Activated naive CD8-positive, alpha-beta T cell (primary cell): ENCODE measurements around the gene TDRD10.

ENCODE experiments used
- H3K27ac Mint-ChIP-seq: one replicate; pipeline ENCODE4 v1.8.0; 2021; ENCODE audit warnings: mixed read lengths
- H3K27me3 Mint-ChIP-seq: one replicate; pipeline ENCODE4 v1.8.0; 2021; ENCODE audit warnings: mixed read lengths
- H3K36me3 Mint-ChIP-seq: one replicate; pipeline ENCODE4 v1.8.0; 2021; ENCODE audit warnings: mixed read lengths
- H3K4me1 Mint-ChIP-seq: one replicate; pipeline ENCODE4 v1.8.0; 2021; ENCODE audit warnings: low read depth, mixed read lengths
- H3K4me3 Mint-ChIP-seq: one replicate; pipeline ENCODE4 v1.8.0; 2021; ENCODE audit warnings: mild to moderate bottlenecking, mixed read lengths
- H3K9me3 Mint-ChIP-seq: one replicate; pipeline ENCODE4 v1.8.0; 2021; ENCODE audit warnings: low read depth, mixed read lengths

The TDRD10 gene, protein sequence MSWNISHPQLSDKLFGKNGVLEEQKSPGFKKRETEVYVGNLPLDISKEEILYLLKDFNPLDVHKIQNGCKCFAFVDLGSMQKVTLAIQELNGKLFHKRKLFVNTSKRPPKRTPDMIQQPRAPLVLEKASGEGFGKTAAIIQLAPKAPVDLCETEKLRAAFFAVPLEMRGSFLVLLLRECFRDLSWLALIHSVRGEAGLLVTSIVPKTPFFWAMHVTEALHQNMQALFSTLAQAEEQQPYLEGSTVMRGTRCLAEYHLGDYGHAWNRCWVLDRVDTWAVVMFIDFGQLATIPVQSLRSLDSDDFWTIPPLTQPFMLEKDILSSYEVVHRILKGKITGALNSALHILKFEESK

DNA sequence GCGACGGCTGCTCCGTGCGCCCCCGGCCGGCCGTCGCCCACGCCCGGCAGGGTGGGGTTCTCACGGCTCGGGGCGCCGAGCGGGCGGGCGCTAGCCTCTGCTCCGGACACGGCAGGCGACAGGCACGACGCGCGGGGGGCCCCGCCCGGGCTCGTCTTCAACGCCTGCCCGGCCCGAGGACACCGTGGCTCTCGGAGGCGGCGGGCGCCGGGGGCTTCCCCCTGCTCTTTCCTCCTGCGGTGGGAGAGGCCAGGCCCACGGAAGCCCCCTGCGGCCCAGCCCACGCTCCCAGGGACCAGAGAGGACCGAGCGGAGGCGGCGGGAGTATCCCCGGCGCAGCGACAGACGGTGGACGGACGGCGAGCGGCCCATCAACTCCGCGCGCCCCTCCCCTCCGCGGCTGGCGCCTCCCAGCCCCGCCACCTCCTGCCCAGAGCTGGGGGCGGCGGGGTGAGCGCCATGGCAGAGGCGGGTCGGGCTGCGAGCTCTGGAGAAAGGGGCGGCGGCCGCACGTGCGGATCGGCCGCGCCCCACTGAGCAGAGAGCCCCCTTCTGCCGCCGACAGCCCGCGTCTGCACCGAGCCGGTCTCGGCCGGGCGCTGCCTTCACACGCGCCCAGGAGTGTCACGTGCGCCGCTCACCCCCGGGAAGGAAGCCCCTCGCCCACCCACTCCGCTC lies at the start of gene TDRD10, which contains the start of gene SHE:
TDRD10 (plus strand) TSS at position 154 of the 678 bp plus-strand sequence. CDS start 4,685 bp downstream, outside the sequence.
SHE (minus strand) TSS at position 347 of the 678 bp plus-strand sequence. CDS start 386 bp downstream, outside the sequence.
- H3K9me3 Mint-ChIP-seq: no peaks in the 10 kb centered on the region
- no peak within 1 kb of the TSS for H3K27ac Mint-ChIP-seq
- H3K27me3 Mint-ChIP-seq: peaks cover 26% of the 10 kb centered on the region
- H3K4me1 Mint-ChIP-seq: peaks cover 4% of the 10 kb centered on the region
- H3K36me3 Mint-ChIP-seq: peaks cover 8% of the 10 kb centered on the region
- H3K4me3 Mint-ChIP-seq: peak within 1 kb of the TSS; percentile 78

DNA sequence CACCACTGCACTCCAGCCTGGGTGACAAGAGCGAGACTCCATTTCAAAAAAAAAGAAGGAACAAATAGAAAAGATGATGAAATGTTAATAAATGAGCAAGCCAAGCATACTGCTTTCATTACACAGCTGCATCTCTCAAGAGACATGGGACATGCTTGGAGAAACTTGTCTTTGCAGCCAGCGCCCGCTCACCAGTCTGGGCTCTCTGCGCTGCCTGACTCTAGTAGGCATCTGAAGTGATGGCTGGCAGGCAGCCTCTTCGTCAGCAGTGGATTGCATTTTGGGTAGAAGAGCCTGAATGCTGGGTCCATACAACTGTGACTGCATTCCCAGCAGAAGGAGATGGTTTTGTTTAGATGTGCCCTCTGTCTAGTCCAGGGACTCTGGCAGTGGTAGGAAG lies 48.9 kb upstream of the TDRD10 start:
- H3K36me3 Mint-ChIP-seq: peaks cover 26% of the 10 kb centered on the region
- peaks cover 18% of the 10 kb centered on the region for H3K4me1 Mint-ChIP-seq
- no peak overlapping the region for H3K27ac Mint-ChIP-seq
- no peaks in the 10 kb centered on the region for H3K9me3 Mint-ChIP-seq
- no peaks in the 10 kb centered on the region for H3K27me3 Mint-ChIP-seq
- no peak overlapping the region for H3K4me3 Mint-ChIP-seq

DNA sequence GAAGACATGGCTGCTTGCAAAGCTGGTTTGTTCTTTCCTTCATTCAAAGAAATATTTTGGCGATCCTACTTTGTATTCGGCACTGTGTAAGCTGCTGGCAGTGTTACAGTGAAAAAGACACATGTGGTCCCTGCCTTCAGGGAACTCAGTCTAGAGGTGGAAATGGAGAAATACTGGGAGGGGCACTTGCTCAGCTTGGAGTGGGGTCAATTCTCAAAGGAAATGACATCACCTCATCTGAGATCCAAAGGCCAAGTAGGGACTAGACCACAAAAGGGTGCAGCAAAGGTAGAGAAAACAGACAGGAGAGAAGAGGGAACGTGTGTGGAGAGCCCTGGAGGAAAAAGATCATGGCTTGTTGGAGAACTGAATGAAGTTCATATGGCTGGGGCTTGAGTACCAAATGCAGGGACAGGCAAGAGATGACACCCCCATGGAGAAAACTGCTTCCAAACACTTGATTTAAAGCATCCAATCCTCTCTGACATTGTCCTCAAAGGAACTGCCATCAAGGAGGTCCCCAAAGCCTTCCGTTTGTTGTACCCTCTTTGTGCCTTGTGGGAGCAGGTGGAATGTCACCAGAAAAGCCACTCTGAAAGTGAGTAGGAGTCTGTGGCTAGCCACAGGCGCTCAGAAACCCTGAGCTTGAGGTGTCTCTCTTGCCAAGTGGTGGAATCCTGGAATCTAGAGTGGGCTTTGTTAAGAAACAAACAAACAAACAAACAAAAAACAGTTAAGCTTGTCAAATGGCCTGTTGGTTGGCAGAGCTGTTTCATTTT lies 48.3 kb upstream of the TDRD10 start:
- peaks cover 23% of the 10 kb centered on the region for H3K36me3 Mint-ChIP-seq

DNA sequence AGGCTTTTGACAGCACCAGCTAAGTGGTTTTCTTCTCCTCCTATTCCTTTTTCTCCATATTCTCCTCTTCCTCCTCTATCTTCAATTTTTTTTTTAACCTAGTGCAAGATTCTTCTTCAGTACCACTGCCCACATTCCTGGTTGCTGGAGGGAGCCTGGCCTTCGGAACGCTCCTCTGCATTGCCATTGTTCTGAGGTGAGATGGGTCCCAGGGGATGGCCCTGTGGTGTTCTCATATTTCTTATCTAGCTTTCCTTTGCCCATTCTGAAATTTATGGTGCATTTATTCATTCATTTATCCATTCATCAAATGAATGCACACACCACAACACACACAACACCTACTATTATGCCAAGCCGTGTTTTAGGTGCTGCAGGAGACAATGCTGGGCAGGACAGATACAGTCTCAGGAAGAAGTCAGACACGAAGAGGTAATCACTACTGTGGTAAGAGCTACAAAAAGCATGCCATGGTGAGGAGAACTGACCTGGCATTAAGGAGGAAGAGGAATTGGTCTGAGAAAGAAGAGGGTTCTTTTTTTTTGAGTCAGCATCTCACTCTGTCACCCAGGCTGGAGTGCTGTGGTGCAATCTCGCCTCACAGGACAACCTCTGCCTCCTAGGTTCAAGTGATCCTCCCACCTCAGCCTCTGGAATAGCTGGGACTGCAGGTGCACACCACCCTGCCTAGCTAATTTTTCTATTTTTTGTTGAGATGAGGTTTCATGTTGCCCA lies 47.5 kb upstream of the TDRD10 start:
- peaks cover 18% of the 10 kb centered on the region for H3K4me1 Mint-ChIP-seq

More for the DNA sequence above, 48.3 kb upstream of the TDRD10 start:
- Mint-ChIP-seq H3K4me1 (peaks cover 18% of the 10 kb centered on the region), H3K27ac (no peak overlapping the region), H3K27me3 (no peaks in the 10 kb centered on the region), H3K9me3 (no peaks in the 10 kb centered on the region), H3K4me3 (no peak overlapping the region)

DNA sequence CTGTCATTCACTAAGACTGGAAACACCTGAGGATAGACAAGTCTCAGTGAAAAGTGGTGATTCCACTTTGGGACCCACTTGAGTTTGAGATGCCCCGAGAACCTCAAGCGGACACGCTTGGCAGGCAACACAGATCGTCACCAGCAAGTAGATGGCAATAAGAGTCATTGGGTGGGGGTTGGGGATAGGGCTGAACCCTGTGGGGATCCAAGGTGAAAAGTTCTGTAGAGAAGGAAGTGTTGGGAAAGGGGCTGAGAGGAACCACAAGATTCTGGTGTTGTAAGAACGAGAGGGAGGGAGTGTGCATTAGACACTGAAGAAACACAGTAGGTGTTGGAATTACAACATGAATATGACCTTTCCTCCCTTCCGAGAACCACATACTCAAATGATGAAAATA lies 45.4 kb upstream of the TDRD10 start:
- Mint-ChIP-seq H3K27ac (no peak overlapping the region), H3K36me3 (peaks cover 18% of the 10 kb centered on the region), H3K9me3 (no peaks in the 10 kb centered on the region), H3K4me1 (peaks cover 27% of the 10 kb centered on the region), H3K27me3 (no peaks in the 10 kb centered on the region), H3K4me3 (no peak overlapping the region)

More for the DNA sequence above, 47.5 kb upstream of the TDRD10 start:
- Mint-ChIP-seq H3K36me3 (peaks cover 22% of the 10 kb centered on the region), H3K27ac (peak overlapping the region; percentile 11), H3K27me3 (no peaks in the 10 kb centered on the region), H3K4me3 (no peak overlapping the region), H3K9me3 (no peaks in the 10 kb centered on the region)

DNA sequence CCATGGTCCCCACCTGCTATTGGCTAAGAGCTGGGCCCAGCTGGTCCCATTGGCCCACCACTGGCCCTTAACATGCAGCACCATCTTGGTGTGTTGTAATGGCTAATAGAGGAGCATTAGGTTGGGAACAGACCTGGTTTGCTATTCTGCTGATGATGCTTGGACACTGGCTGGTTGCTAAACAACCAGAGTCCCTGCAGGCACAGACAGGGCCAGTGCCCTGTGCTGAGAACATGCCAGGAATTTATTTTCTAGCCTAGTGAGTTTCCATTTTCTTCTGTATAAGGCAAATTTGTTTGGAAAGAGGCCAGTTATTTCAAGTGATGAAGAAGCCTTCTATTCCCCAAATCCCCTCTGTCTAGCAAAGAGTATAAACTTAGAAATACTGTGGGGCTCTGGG lies 42.9 kb upstream of the TDRD10 start:
- H3K27ac Mint-ChIP-seq: no peak overlapping the region
- peaks cover 13% of the 10 kb centered on the region for H3K36me3 Mint-ChIP-seq
- H3K27me3 Mint-ChIP-seq: no peaks in the 10 kb centered on the region
- peaks cover 33% of the 10 kb centered on the region for H3K4me1 Mint-ChIP-seq
- H3K9me3 Mint-ChIP-seq: no peaks in the 10 kb centered on the region
- no peak overlapping the region for H3K4me3 Mint-ChIP-seq

DNA sequence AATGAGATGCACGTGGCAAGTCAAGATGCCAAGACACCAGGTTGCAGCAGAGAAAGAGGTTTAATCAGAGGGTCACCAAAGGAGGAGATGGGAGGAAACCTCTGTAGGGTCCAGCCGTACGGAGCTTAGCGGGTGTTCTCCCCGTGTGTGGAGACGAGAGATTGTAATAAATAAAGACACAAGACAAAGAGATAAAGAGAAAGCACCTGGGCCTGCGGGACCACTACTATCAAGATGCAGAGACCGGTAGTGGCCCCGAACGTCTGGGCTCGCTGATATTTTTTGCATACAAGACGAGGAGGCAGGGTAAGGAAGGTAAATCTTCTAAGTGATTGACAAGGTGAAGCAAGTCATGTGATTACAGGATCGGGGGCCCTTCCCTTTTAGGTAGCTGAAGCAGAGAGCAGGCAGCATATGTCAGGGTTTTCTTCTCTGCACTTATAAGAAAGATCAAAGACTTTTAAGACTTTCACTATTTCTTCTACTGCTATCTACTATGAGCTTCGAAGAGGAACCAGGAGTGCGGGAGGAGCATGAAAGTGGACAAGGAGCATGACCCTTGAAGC lies 41.2 kb upstream of the TDRD10 start:
- Mint-ChIP-seq H3K36me3 (peaks cover 7% of the 10 kb centered on the region), H3K9me3 (no peaks in the 10 kb centered on the region), H3K27me3 (no peaks in the 10 kb centered on the region), H3K27ac (peak overlapping the region; percentile 72), H3K4me1 (peaks cover 43% of the 10 kb centered on the region), H3K4me3 (no peak overlapping the region)

DNA sequence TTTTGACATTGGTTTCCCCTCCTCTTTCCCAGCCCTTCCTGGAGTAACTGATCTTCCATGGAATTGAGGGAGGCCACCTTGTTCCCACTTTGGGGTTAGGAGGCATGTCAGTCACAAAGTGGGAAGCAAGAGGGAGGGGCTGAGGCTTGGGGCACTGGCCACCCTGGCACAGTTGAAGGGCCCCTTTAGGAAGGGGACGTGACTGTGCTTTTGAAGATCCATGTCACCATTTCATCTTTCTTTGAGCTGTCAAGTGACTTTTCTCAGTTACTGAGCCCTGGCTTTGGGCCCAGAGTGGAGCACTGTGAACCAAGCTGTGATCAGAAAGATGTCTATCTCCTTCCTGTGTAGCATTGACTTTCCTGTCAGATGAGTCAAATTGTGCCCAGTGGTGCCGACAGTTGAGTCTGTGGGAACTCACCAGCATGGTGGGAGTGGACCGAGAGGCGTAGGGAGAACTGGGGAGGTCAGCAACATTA lies 38.5 kb upstream of the TDRD10 start:
- no peaks in the 10 kb centered on the region for H3K9me3 Mint-ChIP-seq
- H3K27ac Mint-ChIP-seq: peak overlapping the region; percentile 86
- H3K4me3 Mint-ChIP-seq: peak overlapping the region; percentile 64
- H3K4me1 Mint-ChIP-seq: peaks cover 65% of the 10 kb centered on the region
- no peaks in the 10 kb centered on the region for H3K27me3 Mint-ChIP-seq
- peaks cover 2% of the 10 kb centered on the region for H3K36me3 Mint-ChIP-seq

DNA sequence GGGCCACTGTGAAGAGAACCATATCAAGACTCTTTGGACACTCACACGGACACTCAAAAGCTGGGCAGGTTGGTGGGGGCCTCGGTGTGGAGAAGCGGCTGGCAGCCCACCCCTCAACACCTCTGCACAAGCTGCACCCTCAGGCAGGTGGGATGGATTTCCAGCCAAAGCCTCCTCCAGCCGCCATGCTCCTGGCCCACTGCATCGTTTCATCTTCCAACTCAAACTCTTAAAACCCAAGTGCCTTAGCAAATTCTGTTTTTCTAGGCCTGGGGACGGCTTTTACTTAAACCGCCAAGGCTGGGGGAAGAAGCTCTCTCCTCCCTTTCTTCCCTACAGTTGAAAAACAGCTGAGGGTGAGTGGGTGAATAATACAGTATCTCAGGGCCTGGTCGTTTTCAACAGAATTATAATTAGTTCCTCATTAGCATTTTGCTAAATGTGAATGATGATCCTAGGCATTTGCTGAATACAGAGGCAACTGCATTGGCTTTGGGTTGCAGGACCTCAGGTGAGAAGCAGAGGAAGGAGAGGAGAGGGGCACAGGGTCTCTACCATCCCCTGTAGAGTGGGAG lies 36.3 kb upstream of the TDRD10 start:
- no peaks in the 10 kb centered on the region for H3K9me3 Mint-ChIP-seq
- peak overlapping the region; percentile 68 for H3K27ac Mint-ChIP-seq
- H3K4me1 Mint-ChIP-seq: peaks cover 61% of the 10 kb centered on the region

DNA sequence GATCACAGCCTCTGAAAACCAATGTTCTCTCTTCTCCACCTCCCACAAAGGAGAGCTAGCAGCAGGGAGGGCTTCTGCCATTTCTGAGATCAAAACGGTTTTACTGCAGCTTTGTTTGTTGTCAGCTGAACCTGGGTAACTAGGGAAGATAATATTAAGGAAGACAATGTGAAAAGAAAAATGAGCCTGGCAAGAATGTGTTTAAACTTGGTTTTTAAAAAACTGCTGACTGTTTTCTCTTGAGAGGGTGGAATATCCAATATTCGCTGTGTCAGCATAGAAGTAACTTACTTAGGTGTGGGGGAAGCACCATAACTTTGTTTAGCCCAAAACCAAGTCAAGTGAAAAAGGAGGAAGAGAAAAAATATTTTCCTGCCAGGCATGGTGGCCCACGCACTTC lies 35.8 kb upstream of the TDRD10 start:
- H3K27me3 Mint-ChIP-seq: no peaks in the 10 kb centered on the region
- H3K4me3 Mint-ChIP-seq: no peak overlapping the region
- H3K36me3 Mint-ChIP-seq: peaks cover 2% of the 10 kb centered on the region
- H3K27ac Mint-ChIP-seq: peak overlapping the region; percentile 68
- H3K9me3 Mint-ChIP-seq: no peaks in the 10 kb centered on the region
- peaks cover 60% of the 10 kb centered on the region for H3K4me1 Mint-ChIP-seq

More for the DNA sequence above, 36.3 kb upstream of the TDRD10 start:
- Mint-ChIP-seq H3K4me3 (no peak overlapping the region), H3K36me3 (peaks cover 2% of the 10 kb centered on the region), H3K27me3 (no peaks in the 10 kb centered on the region)

DNA sequence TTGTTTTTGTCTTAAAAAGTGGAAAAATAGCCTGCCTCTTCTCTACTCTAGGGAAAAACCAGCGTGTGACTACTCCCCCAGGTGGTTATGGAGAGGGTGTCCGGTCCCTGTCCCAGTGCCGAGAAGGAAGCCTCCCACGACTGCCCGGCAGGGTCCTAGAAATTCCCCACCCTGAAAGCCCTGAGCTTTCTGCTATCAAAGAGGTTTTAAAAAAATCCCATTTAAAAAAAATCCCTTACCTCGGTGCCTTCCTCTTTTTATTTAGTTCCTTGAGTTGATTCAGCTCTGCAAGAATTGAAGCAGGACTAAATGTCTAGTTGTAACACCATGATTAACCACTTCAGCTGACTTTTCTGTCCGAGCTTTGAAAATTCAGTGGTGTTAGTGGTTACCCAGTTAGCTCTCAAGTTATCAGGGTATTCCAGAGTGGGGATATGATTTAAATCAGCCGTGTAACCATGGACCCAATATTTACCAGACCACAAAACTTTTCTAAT lies 35.0 kb upstream of the TDRD10 start:
- H3K9me3 Mint-ChIP-seq: no peaks in the 10 kb centered on the region
- peaks cover 56% of the 10 kb centered on the region for H3K4me1 Mint-ChIP-seq
- peaks cover 2% of the 10 kb centered on the region for H3K36me3 Mint-ChIP-seq
- H3K4me3 Mint-ChIP-seq: no peak overlapping the region
- peak overlapping the region; percentile 16 for H3K27ac Mint-ChIP-seq
- H3K27me3 Mint-ChIP-seq: no peaks in the 10 kb centered on the region

DNA sequence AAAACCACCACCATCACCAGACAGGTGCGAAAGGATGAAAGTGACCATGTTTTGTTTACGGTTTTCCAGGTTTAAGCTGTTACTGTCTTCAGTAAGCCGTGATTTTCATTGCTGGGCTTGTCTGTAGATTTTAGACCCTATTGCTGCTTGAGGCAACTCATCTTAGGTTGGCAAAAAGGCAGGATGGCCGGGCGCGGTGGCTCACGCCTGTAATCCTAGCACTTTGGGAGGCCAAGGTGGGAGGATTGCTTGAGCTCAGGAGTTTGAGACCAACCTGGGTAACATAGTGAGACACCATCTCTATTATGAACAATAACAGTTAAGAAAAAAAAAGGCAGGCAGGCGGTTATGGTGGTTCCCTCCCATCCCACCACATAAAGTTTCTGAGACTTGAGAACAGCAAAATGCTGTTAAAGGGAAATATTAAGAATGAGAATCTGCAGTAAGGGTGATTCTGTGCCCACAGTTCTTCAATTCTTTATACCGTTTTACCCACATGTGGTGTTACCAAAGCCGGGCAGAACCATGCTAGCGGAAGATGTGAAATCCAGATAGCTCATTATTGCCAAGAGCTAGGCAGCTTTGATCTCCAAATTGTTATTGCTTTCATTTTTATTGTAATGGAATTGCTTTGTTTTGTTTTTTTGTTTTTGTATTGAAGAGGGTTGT lies 34.5 kb upstream of the TDRD10 start:
- Mint-ChIP-seq H3K4me1 (peaks cover 53% of the 10 kb centered on the region), H3K27me3 (no peaks in the 10 kb centered on the region), H3K27ac (peak overlapping the region; percentile 50)

DNA sequence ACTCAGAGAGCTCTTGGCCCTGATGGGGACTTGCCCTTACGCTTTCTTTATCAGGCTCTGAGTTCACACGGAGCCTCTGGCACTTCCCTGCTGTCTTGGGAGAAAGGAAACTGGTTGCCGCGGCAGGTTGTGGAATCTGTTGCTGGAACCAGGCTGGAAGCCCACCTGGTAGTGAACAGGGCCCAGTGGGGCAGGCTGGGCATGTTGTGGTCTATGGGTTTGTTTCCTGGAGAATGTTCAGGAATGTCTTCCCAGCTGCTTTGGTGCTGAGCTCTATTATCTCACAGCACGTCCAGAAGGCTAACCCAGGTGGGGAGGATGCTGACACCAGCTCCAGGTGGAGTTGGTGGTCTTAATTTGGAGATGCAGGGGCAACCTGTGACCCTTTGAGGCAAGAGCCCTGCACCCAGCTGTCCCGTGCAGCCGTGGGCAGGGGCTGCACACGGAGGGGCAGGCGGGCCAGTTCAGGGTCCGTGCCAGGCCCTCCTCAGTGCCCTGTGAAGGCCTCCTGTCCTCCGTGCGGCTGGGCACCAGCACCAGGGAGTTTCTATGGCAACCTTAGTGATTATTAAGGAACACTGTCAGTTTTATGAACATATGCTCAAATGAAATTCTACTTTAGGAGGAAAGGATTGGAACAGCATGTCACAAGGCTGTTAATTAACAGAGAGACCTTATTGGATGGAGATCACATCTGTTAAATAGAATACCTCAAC lies 33.3 kb upstream of the TDRD10 start:
- H3K36me3 Mint-ChIP-seq: peaks cover 2% of the 10 kb centered on the region
- no peaks in the 10 kb centered on the region for H3K27me3 Mint-ChIP-seq
- H3K9me3 Mint-ChIP-seq: no peaks in the 10 kb centered on the region
- no peak overlapping the region for H3K4me3 Mint-ChIP-seq
- peaks cover 44% of the 10 kb centered on the region for H3K4me1 Mint-ChIP-seq
- H3K27ac Mint-ChIP-seq: no peak overlapping the region

More for the DNA sequence above, 34.5 kb upstream of the TDRD10 start:
- no peaks in the 10 kb centered on the region for H3K9me3 Mint-ChIP-seq
- H3K36me3 Mint-ChIP-seq: peaks cover 2% of the 10 kb centered on the region
- H3K4me3 Mint-ChIP-seq: no peak overlapping the region
